Measurements from ENCODE around the gene ZNF175.
"Not testable (repeated sequence)": the region's sequence is repeated elsewhere in the genome, so short reads cannot be mapped to it uniquely, and the experiment has no call there.

Gene ZNF175

DNA sequence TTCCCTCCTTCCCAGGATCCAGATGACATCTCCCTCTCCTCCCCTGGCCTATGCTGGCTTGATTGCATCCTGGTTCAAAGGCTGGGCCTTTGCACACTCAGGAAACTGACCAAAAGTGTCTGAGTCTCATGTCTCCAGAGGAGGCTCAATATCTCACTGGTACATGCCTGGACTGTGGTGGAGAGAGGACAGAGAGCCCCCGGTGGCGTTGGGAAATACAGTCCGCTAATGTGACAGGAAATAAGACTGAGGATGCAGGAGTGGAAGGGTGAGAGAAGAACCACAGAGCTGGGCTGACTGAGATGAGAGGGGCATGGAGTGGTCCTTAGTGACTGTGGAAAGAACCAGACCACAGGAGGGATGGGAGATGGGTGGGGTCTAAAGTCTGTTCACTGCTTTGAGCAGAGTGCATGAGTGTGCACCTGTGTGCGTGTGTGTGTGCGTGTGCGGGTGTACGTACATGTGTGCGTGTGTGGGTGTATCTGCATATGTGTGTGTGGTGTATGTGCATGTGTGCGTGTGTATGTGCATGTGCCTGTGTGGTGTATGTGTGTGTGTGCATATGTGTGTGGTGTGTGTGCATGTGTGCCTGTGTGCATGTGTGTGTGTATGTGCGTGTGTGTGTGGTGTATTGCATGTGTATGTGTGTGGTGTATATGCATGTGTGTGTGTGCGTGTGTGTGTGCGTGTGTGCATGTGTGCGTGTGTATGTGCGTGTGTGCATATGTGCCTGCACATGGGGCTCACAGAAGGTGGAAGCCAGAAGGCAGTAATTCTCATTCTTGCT, 57.3 kb downstream of the ZNF175 start:
- no peak for DNase-seq (ENCODE audit: low read depth in 2 of 2)

DNA sequence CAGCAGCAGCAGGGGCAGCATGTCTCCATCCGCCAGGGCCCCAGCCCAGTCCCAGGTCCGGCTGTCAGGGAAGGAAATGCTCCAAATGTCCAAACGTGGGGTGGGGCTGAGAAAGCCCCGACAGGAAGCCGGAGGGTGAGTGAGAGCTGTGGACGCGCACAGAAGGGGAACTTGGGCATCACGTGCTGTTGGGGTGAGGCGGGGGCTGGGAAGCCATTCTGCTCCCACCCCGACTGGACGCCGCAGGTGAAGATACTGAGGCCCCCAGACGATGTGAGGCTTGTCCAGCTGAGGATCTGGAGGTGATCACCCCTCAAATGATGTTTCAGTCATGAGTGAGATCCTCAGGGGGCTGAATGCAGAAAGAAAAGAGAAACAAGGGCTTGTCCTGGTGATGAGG, 59.2 kb downstream of the ZNF175 start, which contains the start of gene SIGLEC5:
TSS of gene SIGLEC5 (minus strand) at position 87 of the 400 bp plus-strand sequence. CDS start at position 21, 66 bp downstream.
- not testable (repeated sequence) for DNase-seq (ENCODE audit: low read depth in 2 of 2)

DNA sequence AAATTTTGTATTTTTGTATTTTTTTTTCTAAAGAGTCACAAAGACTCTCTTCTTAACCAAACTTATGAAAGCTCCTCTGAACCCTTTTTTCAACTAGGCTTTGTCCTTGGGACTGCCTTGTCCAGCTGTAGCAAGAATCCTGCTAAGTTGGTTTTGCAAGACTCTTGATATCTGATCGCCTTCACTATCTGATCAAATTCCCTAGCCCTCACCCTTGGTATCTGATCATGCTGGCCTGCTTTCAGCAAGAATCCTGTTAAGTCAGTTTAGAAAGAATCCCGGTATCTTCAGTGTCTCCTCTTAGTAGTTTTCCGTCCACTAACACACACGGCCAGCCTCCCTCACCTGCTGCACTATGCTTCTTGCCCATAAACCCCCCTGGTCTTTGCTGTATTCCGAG, 61.0 kb downstream of the ZNF175 start:
- no peak for DNase-seq (ENCODE audit: low read depth in 2 of 2)

DNA sequence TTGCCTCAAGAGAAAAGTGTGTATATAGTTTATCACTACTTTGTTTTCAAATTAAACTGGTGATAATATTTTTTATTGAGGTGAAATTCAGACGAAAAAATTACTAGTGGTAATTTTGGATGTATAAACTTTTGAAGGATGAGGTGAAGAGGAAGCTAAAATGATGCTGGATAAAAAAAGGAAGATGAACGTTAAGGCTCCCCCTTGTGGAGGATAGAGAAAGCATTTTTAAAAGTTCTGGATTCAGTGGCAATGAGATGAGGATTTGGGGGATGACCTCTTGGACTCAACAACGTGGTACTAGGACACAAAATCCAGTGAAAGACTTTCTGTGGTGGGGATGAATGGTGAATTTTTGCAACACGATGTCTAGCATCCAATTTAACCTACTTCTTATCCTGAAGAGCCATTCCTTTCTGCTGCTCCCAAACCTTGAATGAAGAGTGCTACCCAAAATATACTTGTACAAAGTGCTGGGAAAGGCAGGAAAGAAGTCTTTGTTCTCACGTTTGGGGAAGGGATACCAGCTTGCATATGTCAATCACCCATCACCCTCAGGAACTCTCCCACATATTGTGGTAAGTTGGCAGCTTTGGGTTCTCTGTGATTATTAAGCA, 66.4 kb downstream of the ZNF175 start:
- no peak for DNase-seq (ENCODE audit: low read depth in 2 of 2)

DNA sequence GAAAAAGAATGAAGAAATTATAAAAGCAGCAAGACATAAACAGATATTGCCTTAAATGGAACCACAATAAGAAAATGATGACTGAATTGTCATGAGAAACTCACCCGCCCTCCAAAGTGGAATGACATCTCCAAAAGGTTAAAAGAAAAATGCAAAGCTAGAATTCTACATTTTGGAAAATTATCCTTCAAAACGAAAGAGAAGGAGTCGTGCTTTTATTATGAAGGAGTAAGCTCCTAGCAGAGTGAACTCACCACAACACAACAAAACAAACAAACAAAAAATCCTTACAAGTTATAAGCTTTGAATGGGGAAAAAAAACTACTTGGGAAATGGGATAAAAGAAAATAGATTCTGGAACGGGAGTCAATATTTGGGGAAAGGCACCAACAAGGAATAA, 68.8 kb downstream of the ZNF175 start:
- DNase-seq (ENCODE audit: low read depth in 2 of 2): no peak

DNA sequence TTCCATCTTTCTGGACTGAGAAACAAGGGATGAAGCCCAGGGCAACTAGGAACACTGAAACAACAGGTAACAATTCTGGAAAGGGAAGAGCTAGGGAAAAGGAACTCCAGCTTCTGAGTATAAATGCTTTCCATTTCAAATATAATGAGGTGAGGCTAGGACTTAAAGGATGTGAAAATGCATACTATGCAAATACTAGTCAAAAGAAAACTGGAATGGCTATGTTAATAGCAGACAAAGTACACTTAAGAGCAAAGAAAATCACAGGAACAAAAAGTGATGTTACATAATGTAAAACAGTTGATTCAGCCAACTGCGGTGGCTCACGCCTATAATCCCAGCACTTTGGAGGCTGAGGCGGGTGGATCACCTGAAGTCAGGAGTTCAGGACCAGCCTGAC, 69.3 kb downstream of the ZNF175 start:
- no peak for DNase-seq (ENCODE audit: low read depth in 2 of 2)

DNA sequence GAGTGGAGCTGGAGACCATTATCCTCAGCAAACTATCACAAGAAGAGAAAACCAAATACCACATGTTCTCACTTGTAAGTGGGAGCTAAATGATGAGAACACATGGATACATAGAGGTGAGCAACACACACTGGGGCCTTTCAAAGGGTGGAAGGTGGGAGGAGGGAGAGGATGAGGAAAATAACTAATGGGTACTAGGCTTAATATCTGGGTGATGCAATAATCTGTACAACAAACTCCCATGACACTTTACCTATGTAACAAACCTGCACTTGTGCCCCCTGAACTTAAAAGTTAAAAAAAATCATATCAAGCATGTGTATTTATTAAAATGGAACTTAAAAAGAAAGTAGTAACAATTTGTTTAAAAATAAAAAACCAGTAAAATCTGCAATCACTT, 70.6 kb downstream of the ZNF175 start:
- DNase-seq (ENCODE audit: low read depth in 2 of 2): no peak
